HFF-Myc (cell line): ENCODE measurements around the gene CCL2.

ENCODE experiments used
- DNase-seq: peaks from one replicate; pipeline ENCODE4 v3.0.0-alpha.2; 2011; ENCODE audit warnings: low read depth; ENCODE audit errors: extremely low read depth
- H3K4me3 ChIP-seq: replicated peaks from 2 replicates; pipeline ENCODE4 v1.5.1; 2011; ENCODE audit warnings: low read depth, mild to moderate bottlenecking, control low read depth, low read length
- CTCF ChIP-seq: IDR thresholded peaks from 2 replicates; pipeline ENCODE4 v1.5.1; 2012; ENCODE audit warnings: mild to moderate bottlenecking, low read depth, low read length, control low read depth; ENCODE audit errors: missing control alignments

The CCL2 gene

GRCh38 chr17:34246446-34246845, 8.6 kb upstream of the CCL2 start:
- no peak for DNase-seq
- H3K4me3 ChIP-seq = no peak overlapping the region
- no peak for TF ChIP-seq CTCF

GRCh38 chr17:34246881-34247280, 8.2 kb upstream of the CCL2 start:
- no peak for DNase-seq
- TF ChIP-seq CTCF = no peak
- H3K4me3 ChIP-seq = no peak overlapping the region

GRCh38 chr17:34248511-34249024, 6.5 kb upstream of the CCL2 start:
- H3K4me3 ChIP-seq = no peak overlapping the region
- TF ChIP-seq CTCF = no peak
- no peak for DNase-seq

GRCh38 chr17:34249061-34249460, 6.0 kb upstream of the CCL2 start:
- no peak overlapping the region for H3K4me3 ChIP-seq
- no peak for TF ChIP-seq CTCF
- no peak for DNase-seq

GRCh38 chr17:34249478-34249877, 5.6 kb upstream of the CCL2 start:
- H3K4me3 ChIP-seq = no peak overlapping the region
- TF ChIP-seq CTCF = no peak
- no peak for DNase-seq

- no peak for TF ChIP-seq CTCF
- no peak overlapping the region for H3K4me3 ChIP-seq
- no peak for DNase-seq
Observed at GRCh38 chr17:34251186-34251585, 3.9 kb upstream of the CCL2 start.

GRCh38 chr17:34252095-34252443, 3.0 kb upstream of the CCL2 start:
- no peak for DNase-seq
- no peak overlapping the region for H3K4me3 ChIP-seq
- no peak for TF ChIP-seq CTCF
